Measurements from ENCODE around the gene GFPT2. TPM values are rescaled to one million over a fixed set of nuclear protein-coding genes. Genes with fewer than 3 reads are reported as not detected.

GFPT2 gene
- total and polyA plus RNA-seq, 2 of the 8 experiments (the other 6 are each of a cell fraction or from before 2014, with no cell fraction given): 83.7 to 143 TPM

- TF ChIP-seq CHD7 (IDR thresholded peaks at IDR 0.05; ENCODE audit: insufficient replicate concordance, low read length): no peak
- TF ChIP-seq KDM1A (IDR thresholded peaks at IDR 0.05; ENCODE audit: borderline replicate concordance, low read length): no peak
- TF ChIP-seq SIN3A (conservative IDR thresholded peaks at IDR 0.05 in 1 of 2, IDR thresholded peaks at IDR 0.05 in 1 of 2; ENCODE audit: low read depth in 1 of 2, low read length in 2 of 2): no peak
- TF ChIP-seq CBX5 (IDR thresholded peaks at IDR 0.05; ENCODE audit: low read depth, low read length): no peak
- no peak for TF ChIP-seq POU5F1 (IDR thresholded peaks at IDR 0.05; ENCODE audit: low read depth, low read length)
- TF ChIP-seq PHF8 (conservative IDR thresholded peaks at IDR 0.05; ENCODE audit: low read depth, low read length): no peak
- TF ChIP-seq RXRA (IDR thresholded peaks at IDR 0.05; ENCODE audit: insufficient read depth, low read depth, low read length): no peak
- TF ChIP-seq NANOG (IDR thresholded peaks at IDR 0.05; ENCODE audit: insufficient read depth, low read depth, low read length, poor library complexity, severe bottlenecking): no peak
- TF ChIP-seq CHD1 (IDR thresholded peaks at IDR 0.05; ENCODE audit: low read depth, low read length): no peak
- no peak for TF ChIP-seq NRF1 (IDR thresholded peaks at IDR 0.05; ENCODE audit: low read depth, low read length)
Observed at GRCh38 chr5:180287868-180288267, 65.3 kb downstream of the GFPT2 start (continued).

All from H1 (cell line).